GM18526 (cell line): ENCODE data around the gene TBX21.

ENCODE experiments used
- POLR2A ChIP-seq: IDR thresholded peaks from 3 replicates; pipeline ENCODE4 v1.6.1; 2011; ENCODE audit not compliant: insufficient read length; ENCODE audit errors: extremely low read depth

Gene TBX21

GRCh38 chr17:47719411-47720152 lies 13.5 kb upstream of the TBX21 start:
- TF ChIP-seq POLR2A: no peak

GRCh38 chr17:47720196-47720595 lies 12.8 kb upstream of the TBX21 start:
- no peak for TF ChIP-seq POLR2A

- TF ChIP-seq POLR2A: no peak
These were observed 12.1 kb upstream of the TBX21 start for GRCh38 chr17:47720754-47721533.

DNA sequence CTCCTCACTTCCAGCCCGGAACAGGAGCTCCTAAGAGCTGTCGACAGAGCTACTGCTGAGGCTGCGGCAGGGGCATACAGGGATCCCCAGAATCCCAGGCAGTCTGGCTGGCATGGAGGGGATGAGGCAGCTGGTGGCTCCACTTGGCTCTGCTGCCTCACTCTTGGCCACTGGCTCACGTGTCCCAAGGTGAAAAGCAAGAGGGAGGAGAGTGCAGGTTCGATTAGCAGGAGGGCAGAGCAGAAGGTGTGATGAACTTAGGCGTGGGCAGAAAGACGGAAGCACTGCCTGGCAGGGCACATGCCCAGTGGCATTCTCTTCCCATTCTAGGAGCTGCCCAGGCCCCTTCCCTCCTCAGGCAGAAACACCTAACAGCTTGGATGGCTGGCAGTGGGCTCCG lies 11.3 kb upstream of the TBX21 start:
- TF ChIP-seq POLR2A: no peak

DNA sequence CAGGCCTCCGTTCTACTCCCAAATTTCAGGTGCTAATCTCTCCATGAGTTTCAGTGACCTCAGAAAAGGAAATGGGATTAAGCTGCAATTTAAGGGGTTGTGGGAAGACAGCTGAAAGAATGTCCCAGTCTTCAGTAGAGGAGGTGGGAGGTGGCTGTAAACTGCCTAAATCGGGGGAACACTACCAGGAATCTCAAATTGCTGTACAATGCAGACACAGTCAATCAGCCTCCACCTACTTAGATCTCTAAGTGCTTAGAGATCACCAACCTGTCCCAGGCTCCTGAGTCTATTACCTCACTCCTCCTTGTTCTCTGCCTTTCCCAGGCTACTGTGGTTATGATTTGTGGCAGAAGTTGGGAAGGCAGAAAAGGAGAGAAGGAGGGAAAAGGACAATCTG lies 8.3 kb upstream of the TBX21 start:
- TF ChIP-seq POLR2A: no peak

DNA sequence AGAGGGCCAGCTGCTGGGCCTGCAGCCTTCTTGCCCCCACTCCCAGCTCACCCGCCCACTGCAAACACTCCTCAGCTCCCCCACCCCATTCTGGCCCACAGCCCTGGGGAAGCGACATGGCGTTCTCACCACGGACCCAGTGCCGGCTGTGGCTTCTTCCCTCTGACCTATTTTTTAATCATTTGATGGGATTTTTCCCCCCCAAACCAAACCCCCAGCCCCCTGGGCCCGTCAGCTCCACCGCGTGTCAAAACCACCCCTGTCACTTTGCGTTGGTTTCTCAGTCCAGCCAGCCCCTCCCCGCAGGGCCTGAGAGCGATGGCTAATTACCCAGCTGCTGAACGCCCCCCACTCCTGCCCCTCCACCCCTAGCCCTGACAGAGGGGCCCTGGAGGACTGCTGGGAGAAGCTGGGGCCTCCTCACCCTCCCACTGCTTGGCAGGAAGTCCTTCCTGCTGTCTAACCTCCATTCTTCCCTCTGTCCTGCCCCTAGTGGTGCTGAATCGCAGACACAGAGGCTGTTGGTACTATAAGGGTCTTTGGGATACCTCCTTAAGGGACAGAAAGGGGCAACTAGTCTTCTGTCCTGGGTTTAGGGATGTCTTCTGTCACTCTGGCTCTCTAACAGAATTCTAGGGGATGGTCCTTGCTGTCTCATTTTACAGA lies 7.5 kb upstream of the TBX21 start:
- TF ChIP-seq POLR2A: no peak

DNA sequence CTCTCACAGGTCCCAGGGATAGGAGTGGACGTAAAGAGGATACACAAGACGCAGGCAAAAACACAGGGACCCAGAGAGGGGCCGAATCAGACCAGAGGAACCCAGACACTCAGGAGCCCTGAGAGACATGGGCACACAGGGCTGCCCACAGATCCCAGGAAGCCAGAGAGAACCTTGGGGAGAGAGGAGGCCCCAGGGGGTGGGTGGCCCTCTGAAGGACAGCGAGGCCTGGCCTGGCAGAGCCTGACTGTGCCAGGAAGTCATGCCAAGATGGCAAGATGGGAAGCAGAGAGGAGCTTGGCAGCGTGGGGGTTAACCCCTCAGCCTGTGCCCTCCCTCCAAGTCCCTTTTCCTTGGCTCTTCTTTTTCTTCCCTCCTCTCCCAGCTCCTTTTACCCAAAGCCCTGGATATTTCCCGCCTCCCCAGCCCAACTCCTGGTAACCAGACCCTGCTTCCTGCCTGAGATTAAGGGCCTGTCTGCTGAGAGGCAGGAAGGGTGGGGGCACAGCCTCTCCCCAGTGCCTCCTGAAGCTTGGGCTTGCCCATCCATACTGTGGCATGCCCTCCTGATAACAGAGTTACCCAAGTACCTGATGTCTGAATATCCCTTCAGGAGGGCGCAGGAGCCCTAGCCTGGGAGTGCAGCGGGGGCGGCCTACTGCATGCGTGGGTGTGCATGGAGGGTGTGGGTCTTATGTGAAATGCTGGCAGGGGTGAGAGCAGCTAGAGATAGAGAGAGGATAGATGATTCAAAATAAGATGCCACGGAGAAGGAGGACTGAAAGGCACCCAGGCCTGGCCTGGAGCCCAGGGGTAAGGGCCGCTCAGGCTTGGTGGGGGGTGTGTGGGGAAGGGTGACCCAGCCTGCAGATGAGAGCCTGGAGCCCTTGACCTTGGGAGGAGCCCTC lies 6.0 kb upstream of the TBX21 start:
- no peak for TF ChIP-seq POLR2A

GRCh38 chr17:47727704-47728036 lies 5.4 kb upstream of the TBX21 start:
- TF ChIP-seq POLR2A: no peak

DNA sequence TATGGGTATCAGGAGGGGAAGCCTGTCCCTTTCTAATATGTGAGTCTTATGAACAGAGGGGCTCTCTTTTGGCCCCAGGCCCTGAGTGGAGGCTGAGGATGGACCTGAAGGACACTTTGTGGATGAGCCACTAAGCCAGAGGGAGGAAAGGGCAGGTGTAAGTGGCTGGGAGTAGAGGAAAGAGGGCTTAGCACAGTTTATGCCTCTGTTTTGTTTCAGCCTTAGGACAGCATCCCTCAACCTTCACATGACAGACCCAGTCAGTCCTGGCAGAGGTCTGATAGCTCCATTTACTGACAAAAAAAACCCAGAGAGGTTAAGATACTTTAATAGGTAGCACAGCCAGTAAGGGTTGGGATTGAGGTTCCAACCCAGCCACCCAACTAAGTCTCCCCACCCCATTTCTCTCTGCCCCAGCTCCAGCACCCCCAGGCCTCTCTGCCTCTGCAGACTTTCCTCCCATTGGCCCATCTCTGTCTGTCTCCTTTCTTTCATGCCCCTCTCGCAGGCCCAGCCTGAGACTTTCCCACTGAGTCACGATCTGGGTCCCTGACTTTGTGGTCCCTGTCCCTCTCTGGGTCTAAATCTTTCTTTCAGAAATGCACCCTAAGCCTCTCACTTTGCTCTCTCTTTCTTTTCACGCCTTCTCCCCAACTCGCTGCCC lies 4.7 kb upstream of the TBX21 start:
- no peak for TF ChIP-seq POLR2A

DNA sequence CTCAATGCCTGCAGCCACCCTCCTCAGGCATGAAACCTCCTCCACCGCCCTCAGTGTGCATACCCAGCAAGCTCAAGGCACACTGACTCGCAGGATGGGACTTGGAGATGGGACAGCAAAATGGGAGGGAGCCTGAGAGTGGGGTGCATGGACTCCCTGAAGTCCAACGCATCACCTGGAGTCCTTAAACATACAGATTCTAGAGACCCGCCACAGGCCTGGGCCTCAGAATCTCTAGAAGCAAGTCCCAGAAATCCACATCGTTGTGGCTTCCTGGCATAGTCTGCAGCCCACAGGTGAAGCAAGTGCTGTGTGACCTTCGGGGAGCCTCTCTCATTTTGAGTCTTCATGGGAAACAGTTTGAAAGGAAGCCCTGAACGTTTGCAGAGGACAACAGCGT lies 3.6 kb upstream of the TBX21 start:
- no peak for TF ChIP-seq POLR2A

- TF ChIP-seq POLR2A: no peak
These were observed 2.4 kb upstream of the TBX21 start for GRCh38 chr17:47730681-47731080.

DNA sequence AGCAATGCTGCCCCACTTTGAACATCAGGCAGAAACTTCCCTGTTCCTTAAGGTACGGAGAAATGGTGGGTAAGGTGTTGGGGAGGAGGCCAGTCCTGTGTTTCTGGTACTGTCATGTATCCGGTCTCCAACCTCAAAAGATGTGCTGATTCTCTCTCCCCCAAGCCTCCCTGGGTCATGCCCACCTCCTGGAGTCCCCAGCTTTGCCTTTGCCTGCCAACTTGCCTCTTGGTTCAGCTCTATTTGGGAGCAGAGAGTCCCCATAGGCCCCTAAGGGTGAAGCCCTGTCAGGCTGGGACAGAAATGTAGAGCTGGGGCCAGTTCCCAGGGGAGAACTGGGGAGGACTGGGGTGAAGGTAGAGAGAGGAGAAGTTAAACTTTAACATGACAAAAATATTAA lies 1.6 kb upstream of the TBX21 start:
- no peak for TF ChIP-seq POLR2A

DNA sequence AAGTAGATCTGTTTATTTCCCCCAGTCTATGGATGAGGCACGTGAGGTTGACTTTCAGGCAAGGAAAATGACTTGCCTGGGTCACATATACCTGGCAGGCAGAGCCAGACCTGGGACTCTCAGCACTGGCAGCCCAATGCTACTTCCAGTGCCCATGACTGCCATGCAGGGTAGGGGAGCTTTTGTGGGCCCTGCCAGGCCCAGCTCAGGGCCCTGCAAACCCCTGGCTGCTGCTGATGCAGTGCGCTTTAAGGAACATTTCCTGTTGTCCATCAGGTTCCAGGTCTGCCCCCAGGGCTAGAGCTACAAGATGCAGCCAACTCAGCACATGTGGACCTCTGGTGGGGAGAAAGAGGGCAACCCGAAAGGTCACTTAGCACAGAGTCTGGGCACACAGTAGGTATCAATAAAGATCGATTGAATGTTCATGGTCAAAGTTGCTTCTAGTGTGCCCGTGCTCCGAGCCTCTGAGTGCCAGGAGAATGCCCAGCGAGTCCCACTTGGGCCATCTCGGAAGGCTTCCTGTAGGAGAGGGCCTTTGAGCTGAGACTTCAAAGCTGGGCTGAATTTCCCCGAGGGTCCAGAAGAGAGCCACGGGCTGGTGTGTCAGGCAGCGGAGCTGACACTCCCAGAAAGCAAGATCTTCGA lies 513 bp upstream of the TBX21 start:
- TF ChIP-seq POLR2A: no peak
